ENCODE results near the gene CDH15.
A peak's percentile ranks its signal among the peaks of the same experiment; 100 is the strongest.

Gene CDH15

GRCh38 chr16:89171216-89172170 is at the start of gene CDH15:
Gene CDH15, plus strand, starts transcription at chr16:89171748. Its CDS starts 84 bp downstream, at chr16:89171832.
- DNase-seq (ENCODE audit: low read depth in 2 of 2, low spot score in 1 of 2): peak; percentile 86 to 90

- DNase-seq (ENCODE audit: low read depth in 2 of 2, low spot score in 1 of 2): peak; percentile 31 to 40
Measured at GRCh38 chr16:89122322-89122851, 49.2 kb upstream of the CDH15 start.

- no peak for DNase-seq (ENCODE audit: low read depth in 2 of 2, low spot score in 1 of 2)
Measured at GRCh38 chr16:89123001-89123830, 48.3 kb upstream of the CDH15 start.

- DNase-seq (ENCODE audit: low read depth in 2 of 2, low spot score in 1 of 2): no peak
Measured at GRCh38 chr16:89123831-89124100, 47.8 kb upstream of the CDH15 start.

GRCh38 chr16:89129378-89129777 is 42.2 kb upstream of the CDH15 start:
- DNase-seq (ENCODE audit: low read depth in 2 of 2, low spot score in 1 of 2): no peak

- no peak for DNase-seq (ENCODE audit: low read depth in 2 of 2, low spot score in 1 of 2)
Measured at GRCh38 chr16:89130448-89130847, 41.1 kb upstream of the CDH15 start.

- DNase-seq (ENCODE audit: low read depth in 2 of 2, low spot score in 1 of 2): no peak
Measured at GRCh38 chr16:89131783-89132182, 39.8 kb upstream of the CDH15 start.

- no peak for DNase-seq (ENCODE audit: low read depth in 2 of 2, low spot score in 1 of 2)
Measured at GRCh38 chr16:89132194-89133005, 39.1 kb upstream of the CDH15 start.

- DNase-seq (ENCODE audit: low read depth in 2 of 2, low spot score in 1 of 2): no peak
Measured at GRCh38 chr16:89133457-89134127, 38.0 kb upstream of the CDH15 start.

- DNase-seq (ENCODE audit: low read depth in 2 of 2, low spot score in 1 of 2): no peak
Measured at GRCh38 chr16:89134269-89134668, 37.3 kb upstream of the CDH15 start.

GRCh38 chr16:89135166-89135565 is 36.4 kb upstream of the CDH15 start:
- no peak for DNase-seq (ENCODE audit: low read depth in 2 of 2, low spot score in 1 of 2)

- no peak for DNase-seq (ENCODE audit: low read depth in 2 of 2, low spot score in 1 of 2)
Measured at GRCh38 chr16:89135971-89136765, 35.4 kb upstream of the CDH15 start.

GRCh38 chr16:89136931-89137330 is 34.6 kb upstream of the CDH15 start:
- DNase-seq (ENCODE audit: low read depth in 2 of 2, low spot score in 1 of 2): no peak

GRCh38 chr16:89137666-89138512 is 33.7 kb upstream of the CDH15 start:
- DNase-seq (ENCODE audit: low read depth in 2 of 2, low spot score in 1 of 2): no peak

- no peak for DNase-seq (ENCODE audit: low read depth in 2 of 2, low spot score in 1 of 2)
Measured at GRCh38 chr16:89138513-89138795, 33.1 kb upstream of the CDH15 start.

- DNase-seq (ENCODE audit: low read depth in 2 of 2, low spot score in 1 of 2): no peak
Measured at GRCh38 chr16:89138843-89139520, 32.6 kb upstream of the CDH15 start.

- no peak for DNase-seq (ENCODE audit: low read depth in 2 of 2, low spot score in 1 of 2)
Measured at GRCh38 chr16:89139907-89140361, 31.6 kb upstream of the CDH15 start.

GRCh38 chr16:89140401-89140800 is 31.1 kb upstream of the CDH15 start:
- DNase-seq (ENCODE audit: low read depth in 2 of 2, low spot score in 1 of 2): no peak

All from stimulated activated CD8-positive, alpha-beta memory T cell treated with anti-CD3 and anti-CD28 coated beads, Interleukin-4, amount 100 ng/mL, for 4 hours (primary cell).